ENCODE results near the gene SLX4IP. TPM values are rescaled to one million over a fixed set of nuclear protein-coding genes. Genes with fewer than 3 reads are reported as not detected.

Gene SLX4IP
- total and polyA plus RNA-seq, 2 donors (not counting 3 experiments of a cell fraction or from before 2014, with no cell fraction given): 1.9 to 4.5 TPM

DNA sequence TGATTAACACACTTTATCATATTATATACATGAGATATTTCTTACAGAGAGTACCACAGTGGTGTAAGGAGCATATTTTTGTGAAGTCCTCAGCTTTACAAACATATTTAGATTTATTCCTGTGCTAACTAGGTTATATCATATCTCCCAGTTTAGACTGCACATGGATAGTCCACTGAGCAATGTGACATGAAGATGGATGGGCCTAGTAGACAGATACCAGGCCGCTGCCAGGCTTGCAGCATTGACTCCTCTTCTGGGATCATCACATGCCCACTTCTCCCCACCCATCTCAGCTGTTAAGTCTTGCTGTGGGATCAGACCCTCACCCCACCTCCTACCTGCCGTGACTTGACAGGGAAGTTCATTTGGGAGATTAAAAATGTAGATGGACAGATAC lies 95.8 kb downstream of the SLX4IP start:
- TF ChIP-seq, protein P1, sequence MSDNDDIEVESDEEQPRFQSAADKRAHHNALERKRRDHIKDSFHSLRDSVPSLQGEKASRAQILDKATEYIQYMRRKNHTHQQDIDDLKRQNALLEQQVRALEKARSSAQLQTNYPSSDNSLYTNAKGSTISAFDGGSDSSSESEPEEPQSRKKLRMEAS (IDR thresholded peaks at IDR 0.05; ENCODE audit: insufficient read depth, insufficient read length): no peak
- TF ChIP-seq JUN (IDR thresholded peaks at IDR 0.05; ENCODE audit: borderline replicate concordance, insufficient read depth, insufficient read length, low read depth) (no peak), POLR2A (IDR thresholded peaks at IDR 0.05; ENCODE audit: low read depth, low read length) (no peak), MYC (IDR thresholded peaks at IDR 0.05; ENCODE audit: low read depth, low read length) (no peak), POLR2AphosphoS5 (IDR thresholded peaks at IDR 0.05; ENCODE audit: insufficient read depth, low read depth, low read length) (no peak), FOS (IDR thresholded peaks at IDR 0.05; ENCODE audit: borderline replicate concordance, insufficient read depth, low read length) (no peak), CTCF (IDR thresholded peaks at IDR 0.05; ENCODE audit: extremely low read depth in 1 of 2, insufficient read depth in 1 of 2, low read depth in 1 of 2, low read length in 2 of 2) (no peak), EZH2 (IDR thresholded peaks at IDR 0.05; ENCODE audit: borderline replicate concordance, low read depth, low read length, severe bottlenecking) (no peak), GATA2 (IDR thresholded peaks at IDR 0.05; ENCODE audit: insufficient read depth, insufficient read length, low read depth, low read length) (no peak)
- BruUV-seq (replicated peaks): no TSS peak
- intact Hi-C loops (cut with micrococcal nuclease): loop anchor here (1.0 kb wide), 1 partner anchor 10 kb away; no protein-coding TSS in a partner anchor
- DNase-seq (ENCODE audit: low read depth, low spot score): no peak
- H3K27me3 ChIP-seq (ENCODE audit: control insufficient read depth in 2 of 2, insufficient read depth in 2 of 2, low read length in 2 of 2): no peaks in the 10 kb centered on the region
- no peak overlapping the region for H2AFZ ChIP-seq (ENCODE audit: low read depth, low read length)
- no peaks in the 10 kb centered on the region for H3K79me2 ChIP-seq (ENCODE audit: control insufficient read depth, insufficient read depth, low read length)
- POLR2A ChIA-PET: no interaction called here
- H4K20me1 ChIP-seq (replicated peaks; ENCODE audit: control insufficient read depth, extremely low read depth, insufficient read depth, low read length): no peaks in the 10 kb centered on the region
- H3K9ac ChIP-seq (replicated peaks; ENCODE audit: extremely low read depth, insufficient read depth, low read length): no peak overlapping the region
- no peak overlapping the region for H3K27ac ChIP-seq (ENCODE audit: insufficient read depth, low read depth, low read length)
- CTCF ChIA-PET: interaction anchor here (1.0 to 1.5 kb wide), 2 partner anchors 17 to 674 kb away, joined by 3 to 4 read pairs; no protein-coding TSS in a partner anchor
- H3K4me2 ChIP-seq (ENCODE audit: insufficient read depth, low read length): no peak overlapping the region
- no peak overlapping the region for H3K4me3 ChIP-seq (replicated peaks in 1 of 3; ENCODE audit: insufficient read depth in 1 of 3, low read depth in 1 of 3, low read length in 3 of 3)
- no peak for FAIRE-seq
- H3K4me1 ChIP-seq (ENCODE audit: control insufficient read depth, extremely low read depth, insufficient read depth, low read length): no peaks in the 10 kb centered on the region
- dilution Hi-C loops (cut with MboI; ENCODE audit: extremely low pct_ligation_motif_present, low sequenced_read_pairs): no loop called here
- H3K9me1 ChIP-seq (replicated peaks; ENCODE audit: control insufficient read depth, extremely low read depth, insufficient read depth, low read length): no peaks in the 10 kb centered on the region
- no peaks in the 10 kb centered on the region for H3K36me3 ChIP-seq (ENCODE audit: control insufficient read depth in 2 of 2, extremely low read depth in 1 of 2, insufficient read depth in 2 of 2, low read length in 2 of 2)
- no peaks in the 10 kb centered on the region for H3K9me3 ChIP-seq (replicated peaks; ENCODE audit: control insufficient read depth, insufficient read depth, low read length)
